OCI-LY1 (cell line): ENCODE results near the gene ZFYVE16.

Source experiments
- H2AFZ ChIP-seq: fragments of 200-600 bp; sonication (generic), shearing (Covaris generic); 2 replicates; pipeline ENCODE4 v1.6.0; 2014; ENCODE audit warnings: antibody characterized with exemption, mild to moderate bottlenecking, low read length
- H3F3A ChIP-seq: fragments of 200-600 bp; sonication (generic), shearing (Covaris generic); 2 replicates; pipeline ENCODE4 v1.6.0; 2014; ENCODE audit warnings: mild to moderate bottlenecking, antibody characterized with exemption, low read length, moderate library complexity; ENCODE audit not compliant: insufficient read depth
- H3K27ac ChIP-seq: fragments of 200-600 bp; sonication (generic); 2 replicates; pipeline ENCODE4 v1.5.1; 2014; ENCODE audit warnings: low read length, mixed run types, mild to moderate bottlenecking, low read depth; ENCODE audit not compliant: poor library complexity, severe bottlenecking
- H3K27me3 ChIP-seq: fragments of 200-600 bp; sonication (generic); 2 replicates; pipeline ENCODE4 v1.6.0; 2014; ENCODE audit warnings: antibody characterized with exemption, mild to moderate bottlenecking, low read length, moderate library complexity; ENCODE audit not compliant: insufficient read depth
- H3K36me3 ChIP-seq: fragments of 200-600 bp; sonication (generic); 2 replicates; pipeline ENCODE4 v1.6.1; 2014; ENCODE audit warnings: mild to moderate bottlenecking, antibody characterized with exemption, low read length, moderate library complexity, mixed read lengths; ENCODE audit not compliant: insufficient read depth
- H3K4me1 ChIP-seq: fragments of 200-600 bp; sonication (generic); 2 replicates; pipeline ENCODE4 v1.5.1; 2014; ENCODE audit warnings: mild to moderate bottlenecking, low read length, moderate library complexity; ENCODE audit not compliant: insufficient read depth, severe bottlenecking
- H3K4me2 ChIP-seq: fragments of 200-600 bp; sonication (generic), shearing (Covaris generic); 2 replicates; pipeline ENCODE4 v1.6.1; 2014; ENCODE audit warnings: low read length
- H3K4me3 ChIP-seq: fragments of 200-600 bp; sonication (generic); 2 replicates; pipeline ENCODE4 v1.5.1; 2014; ENCODE audit warnings: low read length, low read depth, mild to moderate bottlenecking, mixed read lengths; ENCODE audit not compliant: poor library complexity, severe bottlenecking
- H3K79me2 ChIP-seq: fragments of 200-600 bp; shearing (Covaris generic); 2 replicates; pipeline ENCODE4 v1.6.1; 2016; ENCODE audit warnings: mixed run types, low read length, mixed read lengths; ENCODE audit not compliant: insufficient read depth
- H3K9ac ChIP-seq: fragments of 200-600 bp; sonication (generic), shearing (Covaris generic); 2 replicates; pipeline ENCODE4 v1.6.1; 2014; ENCODE audit warnings: mild to moderate bottlenecking, low read length, mixed read lengths
- H3K9me2 ChIP-seq: fragments of 200-600 bp; sonication (generic), shearing (Covaris generic); 2 replicates; pipeline ENCODE4 v1.6.1; 2014; ENCODE audit warnings: low read depth, mild to moderate bottlenecking, low read length, mixed read lengths
- H3K9me3 ChIP-seq: fragments of 200-600 bp; shearing (Covaris generic); 2 replicates; pipeline ENCODE4 v1.6.1; 2014; ENCODE audit warnings: low read length, mixed read lengths
- H4K20me1 ChIP-seq: fragments of 200-600 bp; sonication (generic), shearing (Covaris generic); 2 replicates; pipeline ENCODE4 v1.6.0; 2016; ENCODE audit warnings: mild to moderate bottlenecking, low read length; ENCODE audit not compliant: insufficient read depth
- EZH2 ChIP-seq: fragments of 200-600 bp; sonication (generic), shearing (Covaris generic); IDR thresholded peaks from 2 replicates; pipeline ENCODE4 v1.8.0; 2017; ENCODE audit warnings: borderline replicate concordance, mixed run types, mild to moderate bottlenecking, antibody characterized with exemption, low read length, moderate library complexity, mixed read lengths
- TF ChIP-seq, protein P1 (sequence below): fragments of 200-600 bp; sonication (generic), shearing (Covaris generic); IDR thresholded peaks from 2 replicates; pipeline ENCODE4 v1.5.1; 2017; ENCODE audit warnings: mild to moderate bottlenecking, antibody characterized with exemption, low read length, moderate library complexity, mixed read lengths

Gene ZFYVE16

DNA sequence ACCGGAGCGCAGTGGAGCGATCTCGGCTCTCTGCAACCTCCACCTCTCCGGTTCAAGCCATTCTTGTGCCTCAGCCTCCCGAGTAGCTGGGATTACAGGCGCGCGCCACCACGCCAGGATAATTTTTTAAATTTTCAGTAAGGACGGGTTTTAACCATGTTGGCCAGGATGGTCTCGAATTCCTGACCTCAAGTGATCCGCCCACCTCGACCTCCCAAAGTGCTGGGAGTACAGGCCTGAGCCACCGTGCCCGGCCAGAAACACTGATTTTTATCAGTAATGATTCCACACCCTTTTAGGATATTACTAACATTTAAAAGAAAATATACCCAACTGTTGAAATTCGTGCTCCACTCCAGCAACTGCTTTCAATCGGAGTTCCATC is 79.6 kb downstream of the ZFYVE16 start:
- H3K9me3 ChIP-seq: peaks cover under 1% of the 10 kb centered on the region
- H3K9me2 ChIP-seq: no peaks in the 10 kb centered on the region
- no peaks in the 10 kb centered on the region for H3K79me2 ChIP-seq
- TF ChIP-seq, protein P1, sequence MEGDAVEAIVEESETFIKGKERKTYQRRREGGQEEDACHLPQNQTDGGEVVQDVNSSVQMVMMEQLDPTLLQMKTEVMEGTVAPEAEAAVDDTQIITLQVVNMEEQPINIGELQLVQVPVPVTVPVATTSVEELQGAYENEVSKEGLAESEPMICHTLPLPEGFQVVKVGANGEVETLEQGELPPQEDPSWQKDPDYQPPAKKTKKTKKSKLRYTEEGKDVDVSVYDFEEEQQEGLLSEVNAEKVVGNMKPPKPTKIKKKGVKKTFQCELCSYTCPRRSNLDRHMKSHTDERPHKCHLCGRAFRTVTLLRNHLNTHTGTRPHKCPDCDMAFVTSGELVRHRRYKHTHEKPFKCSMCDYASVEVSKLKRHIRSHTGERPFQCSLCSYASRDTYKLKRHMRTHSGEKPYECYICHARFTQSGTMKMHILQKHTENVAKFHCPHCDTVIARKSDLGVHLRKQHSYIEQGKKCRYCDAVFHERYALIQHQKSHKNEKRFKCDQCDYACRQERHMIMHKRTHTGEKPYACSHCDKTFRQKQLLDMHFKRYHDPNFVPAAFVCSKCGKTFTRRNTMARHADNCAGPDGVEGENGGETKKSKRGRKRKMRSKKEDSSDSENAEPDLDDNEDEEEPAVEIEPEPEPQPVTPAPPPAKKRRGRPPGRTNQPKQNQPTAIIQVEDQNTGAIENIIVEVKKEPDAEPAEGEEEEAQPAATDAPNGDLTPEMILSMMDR: no peak
- no peak for TF ChIP-seq EZH2
- no peak overlapping the region; the same call in 1 of the 2 replicates for H3K9ac ChIP-seq
- peak overlapping the region; percentile 74 for H3K4me2 ChIP-seq
- H3K4me1 ChIP-seq: peaks cover 15% of the 10 kb centered on the region
- no peaks in the 10 kb centered on the region for H4K20me1 ChIP-seq
- H3K27me3 ChIP-seq: no peaks in the 10 kb centered on the region
- no peak overlapping the region for H2AFZ ChIP-seq
- H3F3A ChIP-seq: no peaks in the 10 kb centered on the region
- H3K27ac ChIP-seq: no peak overlapping the region
- no peaks in the 10 kb centered on the region for H3K36me3 ChIP-seq
- H3K4me3 ChIP-seq: peak overlapping the region; percentile 61

DNA sequence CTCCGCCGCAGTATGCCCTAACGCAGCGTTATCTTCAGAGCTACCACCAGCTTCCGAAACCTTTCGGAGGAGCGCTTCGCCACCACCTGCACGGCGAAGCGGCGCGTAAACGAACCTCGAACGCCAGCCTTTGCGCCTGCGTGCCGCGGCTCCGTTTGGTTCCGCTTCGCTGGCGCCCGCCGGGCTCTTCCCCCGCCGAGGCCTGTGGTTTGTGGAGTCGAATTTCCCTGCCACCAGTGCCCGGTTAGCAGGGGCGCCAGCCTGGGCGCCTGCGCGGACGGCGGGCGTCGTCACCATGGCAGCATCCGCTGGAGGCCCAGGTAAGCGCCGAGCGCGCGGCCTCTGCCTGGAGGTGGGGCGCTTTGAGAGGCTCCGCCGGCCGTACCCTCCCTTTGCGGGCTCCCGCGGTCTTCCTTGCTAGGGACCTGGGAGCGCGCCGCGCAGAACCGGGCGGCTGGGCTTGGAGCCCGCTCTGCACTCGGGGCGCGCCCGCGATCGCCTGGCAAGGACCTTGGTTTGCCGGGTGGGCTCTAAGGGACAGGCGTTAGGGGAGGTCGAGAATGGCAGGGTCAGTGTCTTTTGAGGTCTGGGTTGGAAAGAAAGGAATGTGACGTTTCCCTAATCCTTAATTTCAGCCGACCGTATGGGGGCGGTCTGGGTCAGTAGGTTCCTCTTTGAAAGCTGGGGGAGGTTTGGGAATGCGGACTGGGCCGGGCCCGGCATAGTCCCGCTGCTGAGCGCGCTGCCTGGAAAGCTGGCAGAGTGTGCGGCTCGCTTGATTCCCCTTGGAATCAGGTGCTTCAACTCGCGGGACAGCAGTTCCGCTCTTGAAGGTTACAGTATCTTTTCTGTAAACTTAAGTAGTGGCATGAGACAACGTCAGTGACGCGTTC is 80.2 kb downstream of the ZFYVE16 start, which contains the start of gene FAM151B:
Gene FAM151B (plus strand): TSS at position 272 of the 893 bp plus-strand sequence. CDS start 24 bp downstream, at position 296.
- no peak within 1 kb of the TSS for H2AFZ ChIP-seq
- peak within 1 kb of the TSS; percentile 61 for H3K4me3 ChIP-seq
- H3K36me3 ChIP-seq: no peaks in the 10 kb centered on the region
- no peaks in the 10 kb centered on the region for H3K9me2 ChIP-seq
- H3K4me1 ChIP-seq: peaks cover 15% of the 10 kb centered on the region
- H4K20me1 ChIP-seq: no peaks in the 10 kb centered on the region
- TF ChIP-seq, protein P1: peak; percentile 10; the same call in 1 of the 2 replicates
- no peak for TF ChIP-seq EZH2
- H3K79me2 ChIP-seq: no peaks in the 10 kb centered on the region
- peak within 1 kb of the TSS; percentile 74 for H3K4me2 ChIP-seq
- H3K27me3 ChIP-seq: no peaks in the 10 kb centered on the region
- H3K27ac ChIP-seq: no peak within 1 kb of the TSS
- H3F3A ChIP-seq: no peaks in the 10 kb centered on the region
- H3K9me3 ChIP-seq: no peaks in the 10 kb centered on the region; the same call in 1 of the 2 replicates
- H3K9ac ChIP-seq: peak within 1 kb of the TSS; percentile 51; the same call in 1 of the 2 replicates

DNA sequence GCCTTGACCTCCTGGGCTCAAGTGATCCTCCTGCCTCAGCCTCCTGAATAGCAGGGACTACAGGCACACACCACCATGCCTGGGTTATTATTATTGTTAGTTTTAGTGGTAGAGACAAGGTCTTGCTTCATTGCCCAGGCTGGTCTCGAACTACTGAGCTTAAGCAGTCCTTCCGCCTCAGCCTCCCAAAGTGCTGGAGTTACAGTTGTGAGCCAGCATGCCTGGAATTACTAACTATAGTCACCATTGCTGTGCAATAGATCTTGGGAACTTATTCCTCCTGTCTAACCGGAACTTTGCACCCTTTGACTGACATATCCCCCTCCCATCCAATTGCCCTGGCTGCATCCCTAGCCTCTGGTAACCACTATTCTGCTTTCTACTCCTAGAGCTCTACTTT is 83.4 kb downstream of the ZFYVE16 start:
- TF ChIP-seq, protein P1: no peak
- no peak for TF ChIP-seq EZH2
- Histone ChIP-seq H3K4me2 (no peak overlapping the region), H3K36me3 (no peaks in the 10 kb centered on the region), H4K20me1 (no peaks in the 10 kb centered on the region), H3F3A (no peaks in the 10 kb centered on the region), H3K79me2 (no peaks in the 10 kb centered on the region), H3K27ac (no peak overlapping the region), H3K9me3 (no peaks in the 10 kb centered on the region), H3K4me3 (no peak overlapping the region), H3K9me2 (no peaks in the 10 kb centered on the region), H2AFZ (no peak overlapping the region), H3K9ac (no peak overlapping the region), H3K27me3 (no peaks in the 10 kb centered on the region), H3K4me1 (peaks cover 15% of the 10 kb centered on the region)
